Measurements from ENCODE around the gene ADAMTSL3. TPM values are rescaled to one million over a fixed set of nuclear protein-coding genes. Genes with fewer than 3 reads are reported as not detected.

The ADAMTSL3 gene
- total RNA-seq, 2 donors from 2014 or later: 12.2 to 21.2 TPM

DNA sequence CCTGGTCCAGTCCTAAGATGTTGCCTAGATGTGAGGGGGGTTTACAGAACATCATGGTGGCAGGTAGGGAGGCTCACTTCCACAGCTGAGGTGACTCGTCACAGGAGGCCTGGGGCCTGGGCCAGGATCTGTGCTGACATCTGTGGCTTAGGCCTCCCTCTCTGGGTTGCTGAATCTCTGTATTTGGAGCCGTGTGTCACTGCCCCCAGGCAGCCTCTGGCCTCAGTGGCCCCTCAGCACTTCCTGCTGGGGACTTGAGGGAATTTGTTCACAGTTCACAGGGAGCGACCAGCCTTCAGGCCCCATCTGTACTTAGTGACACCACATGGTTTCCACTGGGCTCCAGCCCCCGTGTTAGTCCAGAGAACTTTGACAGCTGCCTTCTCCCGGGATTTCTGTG is 41.7 kb upstream of the ADAMTSL3 start:
- H3K27ac ChIP-seq: no peak overlapping the region
- no peak overlapping the region for H3K4me3 ChIP-seq
- no peaks in the 10 kb centered on the region for H3K9me3 ChIP-seq
- no peaks in the 10 kb centered on the region for H3K27me3 ChIP-seq
- TF ChIP-seq CTCF (IDR thresholded peaks at IDR 0.05): no peak
- H3K4me1 ChIP-seq: peaks cover 0 to 10% of the 10 kb centered on the region in 2 donors
- H3K36me3 ChIP-seq: no peaks in the 10 kb centered on the region
- no peak for DNase-seq (ENCODE audit: low spot score)

DNA sequence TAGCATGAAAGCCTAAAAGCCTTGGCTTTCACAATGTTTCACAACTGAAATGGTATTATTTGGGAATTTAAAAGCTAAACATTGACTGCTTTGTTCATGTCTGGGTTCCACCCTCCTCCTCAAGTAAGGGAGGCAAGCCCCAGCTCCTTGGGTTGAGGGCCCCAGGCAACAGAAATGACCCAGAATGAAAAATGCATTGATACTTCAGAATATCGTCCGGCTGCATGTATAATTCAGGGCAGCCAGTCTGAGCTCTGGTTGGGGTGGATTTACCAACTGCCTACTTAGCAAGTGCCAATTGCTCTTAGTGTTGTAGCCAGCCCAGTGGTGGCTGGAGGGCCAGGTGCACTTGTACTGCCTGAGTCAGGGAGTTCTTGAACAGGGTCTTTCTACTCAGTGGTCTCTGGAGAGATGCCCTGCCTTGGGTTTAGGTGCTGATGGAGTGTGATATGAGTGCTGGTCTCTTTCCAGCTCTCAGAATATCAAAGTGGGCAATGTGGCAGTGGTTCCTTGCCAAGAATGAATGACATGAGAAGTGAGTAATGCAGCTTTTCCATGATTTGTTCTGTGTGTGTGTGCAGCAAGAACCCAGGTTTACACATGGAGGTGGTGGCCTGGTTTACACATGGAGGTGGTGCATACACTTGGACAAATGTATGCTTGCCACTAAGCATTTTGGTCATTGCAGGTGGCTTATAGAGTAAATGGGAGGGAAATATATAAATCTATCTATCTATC is 40.9 kb upstream of the ADAMTSL3 start:
- Histone ChIP-seq H3K4me1 (peaks cover 0 to 10% of the 10 kb centered on the region in 2 donors), H3K4me3 (no peak overlapping the region), H3K36me3 (no peaks in the 10 kb centered on the region), H3K27ac (no peak overlapping the region), H3K9me3 (no peaks in the 10 kb centered on the region), H3K27me3 (no peaks in the 10 kb centered on the region)
- no peak for DNase-seq (ENCODE audit: low spot score)
- TF ChIP-seq CTCF (IDR thresholded peaks at IDR 0.05): no peak

DNA sequence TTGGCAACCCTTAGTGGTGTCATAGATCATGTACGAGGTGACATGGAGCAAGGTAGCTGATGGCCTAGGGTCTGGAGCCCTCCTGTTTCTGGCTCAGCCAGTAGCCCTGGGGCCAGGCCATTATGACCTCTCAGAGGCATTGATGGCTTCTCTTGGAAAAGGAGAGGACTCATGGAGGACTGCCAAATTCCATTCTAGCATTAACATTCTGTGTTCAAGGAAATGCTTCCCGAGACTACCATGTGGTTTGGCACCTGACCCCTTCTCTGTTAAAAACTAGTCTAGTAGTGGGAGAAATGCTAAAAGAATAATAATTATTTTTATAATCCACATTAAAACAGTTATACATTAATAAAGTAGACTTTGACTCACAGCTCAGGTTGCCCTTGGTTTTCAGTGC is 40.2 kb upstream of the ADAMTSL3 start:
- DNase-seq (ENCODE audit: low spot score): no peak
- no peak for TF ChIP-seq CTCF (IDR thresholded peaks at IDR 0.05)
- no peak overlapping the region for H3K27ac ChIP-seq
- H3K4me1 ChIP-seq: peaks cover 0 to 10% of the 10 kb centered on the region in 2 donors
- H3K27me3 ChIP-seq: no peaks in the 10 kb centered on the region
- no peaks in the 10 kb centered on the region for H3K9me3 ChIP-seq
- no peaks in the 10 kb centered on the region for H3K36me3 ChIP-seq
- H3K4me3 ChIP-seq: no peak overlapping the region

DNA sequence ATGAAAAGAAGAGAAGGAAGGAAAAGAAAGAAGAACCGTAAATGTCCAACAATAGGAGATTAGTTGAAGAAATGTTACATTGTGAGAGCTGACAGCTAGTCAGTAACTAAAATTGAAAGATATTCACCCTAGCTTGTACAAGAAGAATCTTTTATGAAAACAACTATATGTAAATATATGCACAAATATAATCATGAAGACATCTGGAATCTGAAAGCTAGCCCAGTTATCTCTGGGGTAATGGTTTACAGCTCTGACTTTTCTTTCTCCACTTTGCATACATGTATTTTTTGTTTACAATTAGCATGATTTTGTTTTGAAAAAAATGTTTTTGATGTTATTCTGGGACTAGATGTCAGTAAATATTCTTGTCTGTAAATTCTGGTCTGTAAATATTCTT is 37.1 kb upstream of the ADAMTSL3 start:
- Histone ChIP-seq H3K27me3 (no peaks in the 10 kb centered on the region), H3K4me3 (no peak overlapping the region), H3K27ac (no peak overlapping the region), H3K4me1 (peaks cover 0 to 10% of the 10 kb centered on the region in 2 donors), H3K9me3 (no peaks in the 10 kb centered on the region), H3K36me3 (no peaks in the 10 kb centered on the region)
- DNase-seq (ENCODE audit: low spot score): no peak
- no peak for TF ChIP-seq CTCF (IDR thresholded peaks at IDR 0.05)

DNA sequence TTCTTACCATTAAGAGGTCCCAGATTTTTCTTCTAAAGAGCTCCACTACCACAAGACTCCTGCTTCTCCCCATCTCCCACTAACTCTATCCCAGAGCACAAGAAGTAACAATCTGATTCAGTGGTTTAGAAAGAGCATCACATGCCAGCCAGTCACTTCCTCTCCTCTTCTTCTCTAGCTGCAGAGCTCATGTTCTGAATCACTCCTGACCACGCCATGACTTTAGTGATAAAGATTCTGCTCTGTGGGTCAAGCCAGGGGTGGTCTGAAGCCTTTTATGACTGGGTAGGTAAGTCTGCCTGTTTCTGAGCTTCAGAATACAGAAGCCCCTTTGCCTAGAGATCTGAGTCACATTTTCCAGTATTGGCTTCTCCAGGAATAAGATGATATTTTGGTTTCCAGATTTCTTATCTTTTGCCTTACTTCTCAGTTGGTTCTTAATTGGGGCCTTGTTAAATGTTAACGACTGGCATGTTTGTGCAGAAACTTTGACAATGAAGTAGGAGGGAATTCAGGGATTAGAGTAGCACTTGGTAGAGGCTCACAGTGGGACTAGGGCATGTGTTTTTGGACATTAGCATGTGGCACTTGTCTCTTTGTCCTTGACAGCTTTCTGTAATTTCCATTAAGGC is 27.6 kb upstream of the ADAMTSL3 start:
- no peak overlapping the region for H3K27ac ChIP-seq
- H3K36me3 ChIP-seq: no peaks in the 10 kb centered on the region
- no peak overlapping the region for H3K4me3 ChIP-seq
- no peaks in the 10 kb centered on the region for H3K4me1 ChIP-seq
- no peaks in the 10 kb centered on the region for H3K9me3 ChIP-seq
- no peak for TF ChIP-seq CTCF (IDR thresholded peaks at IDR 0.05)
- no peak for DNase-seq (ENCODE audit: low spot score)
- H3K27me3 ChIP-seq: no peaks in the 10 kb centered on the region

Measured in right atrium auricular region (tissue), 2 donors.